Peyer's patch (tissue), 4 donors: ENCODE results near the gene GLCCI1. TPM values are rescaled to one million over a fixed set of nuclear protein-coding genes. Genes with fewer than 3 reads are reported as not detected.

ENCODE experiments used
- DNase-seq, 3 donors: peaks; one replicate each; pipeline ENCODE4 v3.0.0-alpha.2; 2017 to 2019
- H3K27ac ChIP-seq, 4 donors: fragments of 200-600 bp; sonication (generic); one replicate each; pipeline ENCODE4 v1.5.1; 2016 to 2019
- H3K27me3 ChIP-seq, 2 donors: fragments of 200-600 bp; sonication (generic); one replicate each; pipeline ENCODE4 v1.5.1; 2019
- H3K36me3 ChIP-seq, 3 donors: fragments of 200-600 bp; sonication (generic); one replicate each; pipeline ENCODE4 v1.5.1; 2016 to 2019
- H3K4me1 ChIP-seq, 4 donors: fragments of 200-600 bp; sonication (generic); one replicate each; pipeline ENCODE4 v1.5.1; 2016 to 2019
- H3K4me3 ChIP-seq, 4 donors: fragments of 200-600 bp; sonication (generic); 1 replicate in 3 of 4; 2 replicates in 1 of 4; pipeline ENCODE4 v1.5.1; 2016 to 2019; ENCODE audit warnings: mild to moderate bottlenecking in 1 of 4
- H3K9me3 ChIP-seq, 4 donors: fragments of 200-600 bp; sonication (generic); one replicate each; pipeline ENCODE4 v1.5.1; 2016 to 2019; ENCODE audit warnings: mild to moderate bottlenecking in 1 of 4
- POLR2A ChIP-seq, 2 donors: fragments of 450-650 bp; IDR thresholded peaks; one replicate each; pipeline ENCODE4 v1.5.1; 2017; ENCODE audit warnings: antibody characterized with exemption in 2 of 2, mild to moderate bottlenecking in 2 of 2, moderate library complexity in 2 of 2
- total RNA-seq, 4 donors: library from RNA; depleted of rRNA; stranded (reverse); fragments of >200 nt; gene quantifications; one replicate each; pipeline ENCODE4 v1.1.0, GENCODE V29; 2016
- TF ChIP-seq, protein P1 (sequence below), 6 experiments: fragments of 450-650 bp in 4 of 6; fragments of 200-600 bp in 2 of 6; sonication (generic) in 1 of 6; IDR thresholded peaks; one replicate each; pipeline ENCODE4 v1.5.1; 2017 to 2019; ENCODE audit warnings: antibody characterized with exemption in 6 of 6, mild to moderate bottlenecking in 3 of 6, moderate library complexity in 1 of 6

GLCCI1 gene
- total RNA-seq, 4 donors from 2014 or later, result 5.1 to 33.8 (median 7.9) TPM

DNA sequence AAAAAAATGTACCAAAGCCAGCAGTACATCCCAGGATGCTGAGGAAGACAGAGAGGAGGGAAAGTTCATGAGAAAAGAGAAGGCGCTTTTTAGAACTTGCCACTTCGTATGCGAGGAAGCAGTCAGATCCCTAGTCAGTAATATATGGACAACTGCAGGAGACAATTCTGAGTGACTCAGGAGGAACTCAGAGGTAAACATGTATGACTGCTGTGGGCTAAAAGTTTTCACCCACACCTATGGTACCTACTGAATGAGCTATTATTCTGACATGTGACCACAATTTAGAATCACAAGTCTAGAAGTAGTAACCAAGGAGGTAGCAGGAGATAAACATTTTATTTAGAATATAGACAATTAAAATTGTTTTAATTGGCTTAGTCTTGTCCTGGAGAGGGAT, 166.8 kb downstream of the GLCCI1 start:
- H3K36me3 ChIP-seq, result no peaks in the 10 kb centered on the region

GRCh38 chr7:8136051-8136730, 167.6 kb downstream of the GLCCI1 start:
- Histone ChIP-seq H3K4me1 (peaks cover 0 to 10% (median 0%) of the 10 kb centered on the region in 4 donors), H3K4me3 (no peak overlapping the region), H3K27ac (no peak overlapping the region), H3K9me3 (no peaks in the 10 kb centered on the region), H3K27me3 (no peaks in the 10 kb centered on the region), H3K36me3 (no peaks in the 10 kb centered on the region)
- TF ChIP-seq, protein P1, sequence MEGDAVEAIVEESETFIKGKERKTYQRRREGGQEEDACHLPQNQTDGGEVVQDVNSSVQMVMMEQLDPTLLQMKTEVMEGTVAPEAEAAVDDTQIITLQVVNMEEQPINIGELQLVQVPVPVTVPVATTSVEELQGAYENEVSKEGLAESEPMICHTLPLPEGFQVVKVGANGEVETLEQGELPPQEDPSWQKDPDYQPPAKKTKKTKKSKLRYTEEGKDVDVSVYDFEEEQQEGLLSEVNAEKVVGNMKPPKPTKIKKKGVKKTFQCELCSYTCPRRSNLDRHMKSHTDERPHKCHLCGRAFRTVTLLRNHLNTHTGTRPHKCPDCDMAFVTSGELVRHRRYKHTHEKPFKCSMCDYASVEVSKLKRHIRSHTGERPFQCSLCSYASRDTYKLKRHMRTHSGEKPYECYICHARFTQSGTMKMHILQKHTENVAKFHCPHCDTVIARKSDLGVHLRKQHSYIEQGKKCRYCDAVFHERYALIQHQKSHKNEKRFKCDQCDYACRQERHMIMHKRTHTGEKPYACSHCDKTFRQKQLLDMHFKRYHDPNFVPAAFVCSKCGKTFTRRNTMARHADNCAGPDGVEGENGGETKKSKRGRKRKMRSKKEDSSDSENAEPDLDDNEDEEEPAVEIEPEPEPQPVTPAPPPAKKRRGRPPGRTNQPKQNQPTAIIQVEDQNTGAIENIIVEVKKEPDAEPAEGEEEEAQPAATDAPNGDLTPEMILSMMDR (IDR thresholded peaks at IDR 0.05), result no peak
- TF ChIP-seq POLR2A (IDR thresholded peaks at IDR 0.05), result no peak
- no peak for DNase-seq

More for the DNA sequence above, 166.8 kb downstream of the GLCCI1 start:
- H3K27me3 ChIP-seq, result no peaks in the 10 kb centered on the region
- peak overlapping the region in 1 of 4 donors; percentile 67 for H3K27ac ChIP-seq
- H3K4me3 ChIP-seq, result no peak overlapping the region
- H3K9me3 ChIP-seq, result no peaks in the 10 kb centered on the region
- DNase-seq, result no peak
- H3K4me1 ChIP-seq, result peaks cover 0 to 10% (median 0%) of the 10 kb centered on the region in 4 donors
- TF ChIP-seq POLR2A (IDR thresholded peaks at IDR 0.05), result no peak
- TF ChIP-seq, protein P1 (IDR thresholded peaks at IDR 0.05), result no peak
